Ectodermal cell (in vitro differentiated cells): ENCODE results near the gene COG3. TPM values are rescaled to one million over a fixed set of nuclear protein-coding genes. Genes with fewer than 3 reads are reported as not detected.
A peak's percentile ranks its signal among the peaks of the same experiment; 100 is the strongest.
"Not testable (repeated sequence)": the region's sequence is repeated elsewhere in the genome, so short reads cannot be mapped to it uniquely, and the experiment has no call there.

ENCODE experiments used
- H3K27ac ChIP-seq: 2 replicates; pipeline ENCODE4 v1.7.0; 2013; ENCODE audit warnings: mild to moderate bottlenecking, low read depth, low read length; ENCODE audit not compliant: insufficient read depth, poor library complexity, severe bottlenecking
- H3K27me3 ChIP-seq: 2 replicates; pipeline ENCODE4 v1.7.0; 2013; ENCODE audit warnings: mild to moderate bottlenecking, low read length; ENCODE audit not compliant: insufficient read depth, control insufficient read depth, poor library complexity, severe bottlenecking
- H3K36me3 ChIP-seq: one replicate; pipeline ENCODE4 v1.7.0; 2013; ENCODE audit warnings: low read length; ENCODE audit not compliant: control insufficient read depth, insufficient read depth
- H3K4me1 ChIP-seq: one replicate; pipeline ENCODE4 v1.7.0; 2013; ENCODE audit warnings: low read length; ENCODE audit not compliant: control insufficient read depth, insufficient read depth
- H3K4me3 ChIP-seq: 2 replicates; pipeline ENCODE4 v1.7.0; 2013; ENCODE audit warnings: low read depth, low read length, control low read depth; ENCODE audit not compliant: insufficient read depth
- H3K9me3 ChIP-seq: 2 replicates; pipeline ENCODE4 v1.7.0; 2013; ENCODE audit warnings: mild to moderate bottlenecking, low read length, moderate library complexity; ENCODE audit not compliant: control insufficient read depth
- WGBS, 2 experiments: methylation state at CpG; one replicate each; pipeline ENCODE4 v1.1.7; 2013; ENCODE audit warnings: missing lambda C conversion rate in 2 of 2; 5-methylcytosine and 5-hydroxymethylcytosine counted together
- polyA plus RNA-seq, 4 experiments: library from polyadenylated mRNA; stranded (reverse); fragments of 50-300 nt; gene quantifications; one replicate each; pipeline ENCODE4 v1.2.3, GENCODE V29; 2013

Gene COG3
- polyA plus RNA-seq (2013, experiment 1 of 4), result 17.9 TPM
- 21.8 TPM for polyA plus RNA-seq (2013, experiment 2 of 4)
- 16.3 TPM for polyA plus RNA-seq (2013, experiment 3 of 4)
- polyA plus RNA-seq (2013, experiment 4 of 4), result 18.4 TPM

- 0% methylated on average over 63 of the region's 63 CpGs for WGBS, 2 experiments
- Histone ChIP-seq H3K4me1 (peaks cover 4% of the 10 kb centered on the region), H3K4me3 (peak within 1 kb of the TSS; percentile 89), H3K27me3 (peaks cover 24% of the 10 kb centered on the region), H3K36me3 (no peaks in the 10 kb centered on the region), H3K27ac (peak within 1 kb of the TSS; percentile 86), H3K9me3 (no peaks in the 10 kb centered on the region)
Observed at GRCh38 chr13:45464687-45465453, at the start of gene COG3. Gene COG3 (plus strand): TSS chr13:45464939. CDS start chr13:45465037, 98 bp downstream.

GRCh38 chr13:45415112-45415511 lies 49.6 kb upstream of the COG3 start:
- peaks cover 14% of the 10 kb centered on the region for H3K27me3 ChIP-seq
- no peaks in the 10 kb centered on the region for H3K9me3 ChIP-seq
- 95 to 97% methylated on average over 1 of the region's 1 CpG for WGBS, 2 experiments
- H3K4me3 ChIP-seq, result no peak overlapping the region
- H3K27ac ChIP-seq, result no peak overlapping the region
- H3K36me3 ChIP-seq, result no peaks in the 10 kb centered on the region
- peaks cover 3% of the 10 kb centered on the region for H3K4me1 ChIP-seq

GRCh38 chr13:45416516-45417128 lies 48.1 kb upstream of the COG3 start:
- Histone ChIP-seq H3K4me3 (no peak overlapping the region), H3K27ac (no peak overlapping the region)

GRCh38 chr13:45417790-45418534 lies 46.8 kb upstream of the COG3 start, which contains the start of gene SLC25A30:
Gene SLC25A30 (minus strand): TSS chr13:45418373. CDS start chr13:45411425, 6,948 bp downstream.
- no peaks in the 10 kb centered on the region for H3K9me3 ChIP-seq

More at GRCh38 chr13:45416516-45417128, 48.1 kb upstream of the COG3 start:
- Histone ChIP-seq H3K9me3 (no peaks in the 10 kb centered on the region), H3K36me3 (no peaks in the 10 kb centered on the region), H3K4me1 (peaks cover 3% of the 10 kb centered on the region), H3K27me3 (peaks cover 14% of the 10 kb centered on the region)
- 91 to 96% methylated on average over 10 of the region's 10 CpGs for WGBS, 2 experiments

GRCh38 chr13:45419389-45419788 lies 45.4 kb upstream of the COG3 start:
- H3K4me3 ChIP-seq, H3K27ac ChIP-seq, H3K9me3 ChIP-seq, H3K4me1 ChIP-seq, H3K36me3 ChIP-seq: not testable (repeated sequence)
- 91 to 94% methylated on average over 16 of the region's 16 CpGs for WGBS, 2 experiments
- peaks cover 14% of the 10 kb centered on the region for H3K27me3 ChIP-seq

More at GRCh38 chr13:45417790-45418534, 46.8 kb upstream of the COG3 start, which contains the start of gene SLC25A30:
- 0% methylated on average over 64 of the region's 64 CpGs for WGBS, 2 experiments
- Histone ChIP-seq H3K36me3 (no peaks in the 10 kb centered on the region), H3K27ac (peak within 1 kb of the TSS; percentile 44), H3K27me3 (peaks cover 14% of the 10 kb centered on the region), H3K4me3 (peak within 1 kb of the TSS; percentile 74), H3K4me1 (peaks cover 3% of the 10 kb centered on the region)

GRCh38 chr13:45419945-45420344 lies 44.8 kb upstream of the COG3 start:
- Histone ChIP-seq H3K4me3 (no peak overlapping the region), H3K9me3 (no peaks in the 10 kb centered on the region), H3K36me3 (no peaks in the 10 kb centered on the region), H3K27me3 (peaks cover 14% of the 10 kb centered on the region), H3K4me1 (peaks cover 3% of the 10 kb centered on the region), H3K27ac (no peak overlapping the region)
- WGBS, 2 experiments, result 85 to 91% methylated on average over 1 of the region's 1 CpG

- no peaks in the 10 kb centered on the region for H3K9me3 ChIP-seq
- no peaks in the 10 kb centered on the region for H3K27me3 ChIP-seq
- no peaks in the 10 kb centered on the region for H3K36me3 ChIP-seq
- no peak overlapping the region for H3K27ac ChIP-seq
- WGBS, 2 experiments, result 80 to 89% methylated on average over 3 of the region's 3 CpGs
- no peak overlapping the region for H3K4me3 ChIP-seq
- no peaks in the 10 kb centered on the region for H3K4me1 ChIP-seq
Observed at GRCh38 chr13:45422731-45423292, 41.9 kb upstream of the COG3 start.

- WGBS, 2 experiments, result 87 to 88% methylated on average over 16 of the region's 16 CpGs
- not testable (repeated sequence) for H3K9me3 ChIP-seq, H3K27ac ChIP-seq, H3K4me3 ChIP-seq, H3K4me1 ChIP-seq, H3K36me3 ChIP-seq, H3K27me3 ChIP-seq
Observed at GRCh38 chr13:45426056-45426841, 38.5 kb upstream of the COG3 start.

- WGBS, 2 experiments, result 88 to 91% methylated on average over 6 of the region's 6 CpGs
- H3K27me3 ChIP-seq, result no peaks in the 10 kb centered on the region
Observed at GRCh38 chr13:45432737-45433380, 31.9 kb upstream of the COG3 start.

More at GRCh38 chr13:45432737-45433380, 31.9 kb upstream of the COG3 start:
- Histone ChIP-seq H3K36me3 (no peaks in the 10 kb centered on the region), H3K4me3 (no peak overlapping the region), H3K9me3 (no peaks in the 10 kb centered on the region), H3K27ac (no peak overlapping the region), H3K4me1 (no peaks in the 10 kb centered on the region)
